Karpas-422 (cell line): ENCODE data around the gene EIF4E1B. TPM values are rescaled to one million over a fixed set of nuclear protein-coding genes. Genes with fewer than 3 reads are reported as not detected.
"Not testable (repeated sequence)": the region's sequence is repeated elsewhere in the genome, so short reads cannot be mapped to it uniquely, and the experiment has no call there.

Source experiments
- DNase-seq: peaks from one replicate; pipeline ENCODE4 v3.0.0-alpha.2; 2015
- H2AFZ ChIP-seq: fragments of 200-600 bp; sonication (generic); 2 replicates; pipeline ENCODE4 v1.6.1; 2014; ENCODE audit warnings: antibody characterized with exemption, low read length, mixed read lengths
- H3K27ac ChIP-seq: fragments of 200-600 bp; sonication (generic); 2 replicates; pipeline ENCODE4 v1.5.1; 2014; ENCODE audit warnings: mild to moderate bottlenecking, low read length, moderate library complexity
- H3K27me3 ChIP-seq: fragments of 200-600 bp; sonication (generic); 2 replicates; pipeline ENCODE4 v1.6.1; 2014; ENCODE audit warnings: low read length, mixed read lengths
- H3K36me3 ChIP-seq: fragments of 200-600 bp; sonication (generic); 2 replicates; pipeline ENCODE4 v1.6.1; 2014; ENCODE audit warnings: low read length, mixed read lengths; ENCODE audit not compliant: insufficient read depth
- H3K4me1 ChIP-seq: fragments of 200-600 bp; sonication (generic); 2 replicates; pipeline ENCODE4 v1.6.1; 2014; ENCODE audit warnings: mild to moderate bottlenecking, low read length, mixed read lengths
- H3K4me2 ChIP-seq: fragments of 200-600 bp; sonication (generic); 2 replicates; pipeline ENCODE4 v1.6.1; 2014; ENCODE audit warnings: low read length, low read depth, mild to moderate bottlenecking; ENCODE audit not compliant: poor library complexity, severe bottlenecking
- H3K4me3 ChIP-seq: fragments of 200-600 bp; sonication (generic); 2 replicates; pipeline ENCODE4 v1.5.1; 2014; ENCODE audit warnings: mild to moderate bottlenecking, antibody characterized with exemption, low read length, mixed read lengths
- H3K79me2 ChIP-seq: fragments of 200-600 bp; sonication (generic); 2 replicates; pipeline ENCODE4 v1.6.1; 2014; ENCODE audit warnings: mild to moderate bottlenecking, low read length, mixed read lengths
- H3K9ac ChIP-seq: fragments of 200-600 bp; sonication (generic); 2 replicates; pipeline ENCODE4 v1.6.0; 2014; ENCODE audit warnings: low read length
- H3K9me2 ChIP-seq: fragments of 200-600 bp; sonication (generic), shearing (Covaris generic); replicated peaks from 2 replicates; pipeline ENCODE4 v1.6.0; 2014; ENCODE audit warnings: mild to moderate bottlenecking, low read length, moderate library complexity; ENCODE audit not compliant: insufficient read depth
- H3K9me3 ChIP-seq: fragments of 300-700, 200-600 bp; sonication (generic); 2 replicates; pipeline ENCODE4 v1.6.1; 2014; ENCODE audit warnings: low read length, mixed read lengths
- H4K20me1 ChIP-seq: fragments of 200-600 bp; sonication (generic); 2 replicates; pipeline ENCODE4 v1.6.1; 2014; ENCODE audit warnings: mild to moderate bottlenecking, antibody characterized with exemption, low read length, low read depth; ENCODE audit not compliant: insufficient read depth
- total RNA-seq: library from RNA; depleted of rRNA; stranded (reverse); fragments of >200 nt; shearing (Covaris generic); gene quantifications from 2 replicates; pipeline ENCODE4 v1.2.3, GENCODE V29; 2014; ENCODE audit warnings: low replicate concordance

EIF4E1B gene
- total RNA-seq, 1 experiment from 2014 or later, result not detected

DNA sequence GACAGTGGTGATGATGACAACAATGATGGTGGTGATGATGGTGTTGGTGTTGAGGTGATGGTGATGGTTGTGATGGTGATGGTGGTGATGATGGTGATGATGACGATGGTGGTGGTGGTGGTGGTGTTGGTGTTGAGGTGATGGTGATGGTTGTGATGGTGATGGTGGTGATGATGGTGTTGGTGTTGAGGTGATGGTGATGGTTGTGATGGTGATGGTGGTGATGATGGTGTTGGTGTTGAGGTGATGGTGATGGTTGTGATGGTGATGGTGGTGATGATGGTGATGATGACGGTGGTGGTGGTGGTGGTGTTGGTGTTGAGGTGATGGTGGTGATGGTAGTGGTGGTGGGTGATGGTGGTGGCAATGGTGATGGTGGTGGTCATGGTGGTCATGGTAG, 38.8 kb upstream of the EIF4E1B start:
- not testable (repeated sequence) for DNase-seq

DNA sequence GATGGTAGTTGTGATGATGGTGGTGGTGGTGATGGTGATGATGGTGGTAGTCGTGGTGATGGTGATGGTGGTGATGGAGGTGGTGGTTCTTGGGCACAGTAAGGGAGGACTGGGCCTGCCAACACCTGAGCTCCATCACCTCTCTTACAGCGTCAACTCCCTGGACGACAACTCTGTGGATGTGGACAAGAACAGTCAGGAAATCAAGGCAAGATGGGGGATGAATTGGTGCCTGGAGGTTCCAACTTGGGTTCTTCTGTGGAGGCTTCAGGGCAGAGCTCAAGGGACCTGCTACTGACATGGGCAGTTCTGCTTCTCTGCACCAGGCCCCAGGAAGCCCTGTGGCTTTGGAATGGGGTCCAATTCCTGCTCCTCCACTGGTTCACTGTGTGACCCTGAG, 37.9 kb upstream of the EIF4E1B start:
- Histone ChIP-seq H3K4me3 (no peak overlapping the region), H3K9me3 (peaks cover 5% of the 10 kb centered on the region; the same call in 1 of the 2 replicates), H4K20me1 (no peaks in the 10 kb centered on the region)

More for the DNA sequence above, 38.8 kb upstream of the EIF4E1B start:
- not testable (repeated sequence) for H3K4me1 ChIP-seq, H3K9me2 ChIP-seq, H3K4me2 ChIP-seq, H3K9me3 ChIP-seq, H3K79me2 ChIP-seq, H3K36me3 ChIP-seq, H3K4me3 ChIP-seq, H3K9ac ChIP-seq, H3K27ac ChIP-seq, H3K27me3 ChIP-seq, H2AFZ ChIP-seq, H4K20me1 ChIP-seq

DNA sequence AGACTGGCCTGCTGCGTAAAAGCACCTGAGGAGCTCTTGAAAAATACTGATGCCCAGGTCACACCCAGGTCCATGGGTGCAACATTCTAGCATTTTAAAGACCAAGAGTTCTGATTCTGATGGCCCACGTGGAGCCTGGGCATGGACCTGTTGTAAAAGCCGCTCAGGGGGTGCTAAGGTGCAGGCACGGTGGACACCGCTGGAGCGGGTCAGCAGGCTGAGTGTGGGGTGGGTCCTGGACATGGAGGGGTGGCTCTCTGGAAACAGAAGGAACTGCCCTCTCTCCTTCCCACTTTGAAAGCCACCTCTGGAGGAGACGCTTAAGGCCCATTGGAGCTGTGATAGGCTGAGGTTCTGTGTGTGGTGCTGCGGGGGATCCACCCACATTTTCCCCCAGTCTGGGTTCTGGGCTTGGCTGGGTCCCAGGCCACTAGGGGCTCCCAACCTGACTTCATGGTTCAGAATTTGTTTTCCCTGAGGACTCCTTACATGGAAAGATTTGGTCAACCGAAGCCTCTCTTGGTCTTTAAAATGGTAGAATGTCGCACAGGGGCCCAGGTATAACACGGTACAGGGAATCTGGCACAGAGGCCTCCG, 37.1 kb upstream of the EIF4E1B start:
- no peaks in the 10 kb centered on the region for H3K4me1 ChIP-seq
- no peak overlapping the region for H3K4me3 ChIP-seq
- no peaks in the 10 kb centered on the region for H3K36me3 ChIP-seq
- H2AFZ ChIP-seq, result no peak overlapping the region
- no peak overlapping the region for H3K4me2 ChIP-seq
- H3K9ac ChIP-seq, result no peak overlapping the region
- H3K79me2 ChIP-seq, result no peaks in the 10 kb centered on the region
- DNase-seq, result no peak
- H3K9me3 ChIP-seq, result peaks cover 5% of the 10 kb centered on the region; the same call in 1 of the 2 replicates
- H3K9me2 ChIP-seq, result no peaks in the 10 kb centered on the region
- H4K20me1 ChIP-seq, result no peaks in the 10 kb centered on the region
- H3K27ac ChIP-seq, result no peak overlapping the region
- no peaks in the 10 kb centered on the region for H3K27me3 ChIP-seq

More for the DNA sequence above, 37.9 kb upstream of the EIF4E1B start:
- H3K27ac ChIP-seq, result no peak overlapping the region
- no peak overlapping the region for H3K4me2 ChIP-seq
- H3K79me2 ChIP-seq, result no peaks in the 10 kb centered on the region
- H3K27me3 ChIP-seq, result no peaks in the 10 kb centered on the region
- H3K36me3 ChIP-seq, result no peaks in the 10 kb centered on the region
- DNase-seq, result no peak
- no peak overlapping the region for H3K9ac ChIP-seq
- no peaks in the 10 kb centered on the region for H3K9me2 ChIP-seq
- H3K4me1 ChIP-seq, result no peaks in the 10 kb centered on the region
- H2AFZ ChIP-seq, result no peak overlapping the region

DNA sequence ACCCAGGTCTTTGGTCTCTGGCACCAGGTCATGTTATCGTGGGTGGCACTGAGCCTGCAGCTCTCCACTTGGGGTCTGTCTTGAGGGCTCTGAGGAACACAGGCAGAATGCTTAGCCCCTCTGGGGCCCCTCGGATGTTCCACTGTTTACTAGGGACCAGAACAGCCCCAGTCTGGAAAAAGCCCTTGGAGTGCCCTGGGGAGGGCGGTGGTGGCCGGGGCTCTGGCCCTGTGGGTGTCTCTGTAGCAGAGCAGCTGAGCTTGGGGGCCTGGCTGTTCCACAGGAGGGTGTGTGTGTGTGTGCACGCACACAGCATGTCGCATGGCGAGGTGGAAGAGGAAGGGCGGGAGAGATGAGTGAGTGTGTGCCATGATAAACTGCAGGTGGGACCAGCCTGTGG, 35.9 kb upstream of the EIF4E1B start:
- Histone ChIP-seq H3K27ac (no peak overlapping the region), H3K9me3 (peaks cover 5% of the 10 kb centered on the region; the same call in 1 of the 2 replicates)

DNA sequence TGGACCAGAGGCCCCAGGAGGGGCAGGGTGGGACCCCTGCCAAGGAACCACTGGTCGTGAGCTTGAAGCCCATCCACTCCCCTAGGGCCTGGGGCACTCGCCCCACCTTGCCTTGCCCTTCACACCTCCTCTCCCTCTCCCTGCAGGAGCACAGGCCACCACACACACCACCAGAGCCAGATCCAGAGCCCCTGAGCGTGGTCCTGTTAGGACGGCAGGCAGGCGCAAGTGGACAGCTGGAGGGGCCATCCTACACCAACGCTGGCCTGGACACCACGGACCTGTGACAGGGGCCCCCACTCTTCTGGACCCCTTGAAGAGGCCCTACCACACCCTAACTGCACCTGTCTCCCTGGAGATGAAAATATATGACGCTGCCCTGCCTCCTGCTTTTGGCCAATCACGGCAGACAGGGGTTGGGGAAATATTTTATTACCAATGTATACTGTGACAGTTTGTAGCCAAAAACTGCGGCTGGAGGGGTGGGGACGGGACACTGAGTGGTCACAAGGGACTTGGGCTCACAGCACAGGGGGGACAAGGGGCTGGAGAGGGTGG, 35.0 kb upstream of the EIF4E1B start:
- no peak overlapping the region for H3K4me3 ChIP-seq
- no peaks in the 10 kb centered on the region for H3K9me2 ChIP-seq
- no peaks in the 10 kb centered on the region for H3K27me3 ChIP-seq
- H3K4me2 ChIP-seq, result no peak overlapping the region
- DNase-seq, result no peak
- peaks cover 5% of the 10 kb centered on the region; the same call in 1 of the 2 replicates for H3K9me3 ChIP-seq
- no peaks in the 10 kb centered on the region for H3K4me1 ChIP-seq
- no peak overlapping the region for H2AFZ ChIP-seq
- H4K20me1 ChIP-seq, result no peaks in the 10 kb centered on the region
- no peaks in the 10 kb centered on the region for H3K79me2 ChIP-seq
- no peaks in the 10 kb centered on the region for H3K36me3 ChIP-seq
- H3K9ac ChIP-seq, result no peak overlapping the region
- H3K27ac ChIP-seq, result no peak overlapping the region

More for the DNA sequence above, 35.9 kb upstream of the EIF4E1B start:
- Histone ChIP-seq H3K4me3 (no peak overlapping the region), H4K20me1 (no peaks in the 10 kb centered on the region), H3K79me2 (no peaks in the 10 kb centered on the region), H3K9me2 (no peaks in the 10 kb centered on the region), H2AFZ (no peak overlapping the region), H3K4me2 (no peak overlapping the region), H3K36me3 (no peaks in the 10 kb centered on the region), H3K4me1 (no peaks in the 10 kb centered on the region), H3K27me3 (no peaks in the 10 kb centered on the region), H3K9ac (no peak overlapping the region)
- no peak for DNase-seq

DNA sequence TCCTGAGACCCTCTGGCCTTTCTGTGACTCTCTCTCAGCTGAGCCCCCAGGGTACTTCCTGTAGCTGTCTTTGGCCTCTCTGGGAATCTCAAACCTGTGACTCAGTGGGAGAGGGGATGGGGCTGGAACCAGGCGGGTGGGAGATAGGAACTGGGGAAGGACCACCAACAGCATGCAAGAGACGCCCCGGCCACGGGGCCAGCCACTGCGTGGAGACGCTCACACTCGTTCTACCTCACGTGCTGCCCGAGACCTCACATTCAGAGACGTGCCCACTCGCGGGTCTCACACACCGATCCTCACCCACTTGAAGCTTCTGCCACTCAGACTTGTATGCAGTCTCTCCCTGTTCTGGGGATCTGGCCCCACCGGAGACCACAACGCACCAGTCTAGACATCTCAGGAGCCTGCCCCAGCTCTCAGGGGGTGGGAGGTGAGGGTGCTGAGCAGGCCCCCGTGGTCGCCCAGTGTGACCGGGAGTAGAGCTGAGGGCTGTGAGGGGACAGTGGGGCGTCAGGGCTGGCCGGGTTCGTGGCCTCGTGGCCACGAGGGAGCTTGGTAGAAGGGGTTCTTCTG, 34.3 kb upstream of the EIF4E1B start:
- Histone ChIP-seq H4K20me1 (no peaks in the 10 kb centered on the region), H3K27me3 (no peaks in the 10 kb centered on the region), H3K9me3 (peaks cover 5% of the 10 kb centered on the region; the same call in 1 of the 2 replicates), H2AFZ (no peak overlapping the region), H3K36me3 (no peaks in the 10 kb centered on the region), H3K4me2 (no peak overlapping the region), H3K79me2 (no peaks in the 10 kb centered on the region), H3K9me2 (no peaks in the 10 kb centered on the region), H3K27ac (no peak overlapping the region), H3K4me3 (no peak overlapping the region), H3K9ac (no peak overlapping the region), H3K4me1 (no peaks in the 10 kb centered on the region)
- no peak for DNase-seq

DNA sequence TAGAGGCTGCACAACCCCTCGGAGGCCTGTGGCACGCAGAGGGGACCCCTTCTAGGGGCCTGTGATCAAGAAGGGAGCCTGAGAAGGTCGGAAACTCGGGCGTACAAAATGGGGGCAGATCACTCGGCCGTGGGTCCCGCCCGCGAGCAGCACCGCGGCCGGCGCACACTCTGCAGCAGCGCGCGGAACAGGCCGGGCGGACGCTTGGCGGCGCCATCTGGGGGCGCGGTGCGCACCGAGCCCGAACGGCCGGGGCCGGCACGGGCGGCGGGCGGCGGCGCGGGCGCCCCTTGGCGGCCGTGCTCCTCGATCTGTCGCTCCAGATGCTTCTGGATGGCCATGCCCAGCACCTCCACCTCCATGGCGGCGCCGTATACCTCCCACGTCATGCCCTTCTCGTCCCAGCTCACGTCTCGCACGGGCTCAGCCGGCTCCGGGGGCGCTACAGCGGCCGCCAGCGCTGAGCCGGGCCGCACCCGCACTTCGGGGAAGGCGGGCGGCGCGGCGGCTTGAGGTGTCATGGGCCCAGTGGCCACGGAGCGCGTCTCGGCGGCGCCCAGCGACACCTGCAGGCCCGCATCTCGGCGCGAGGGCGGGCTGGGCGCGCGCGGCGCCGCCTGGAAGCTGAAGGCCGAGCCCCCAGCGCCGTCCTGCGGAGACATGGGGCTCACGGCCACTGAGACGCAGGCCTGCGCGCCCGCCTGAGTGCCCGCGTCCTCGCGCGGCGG, 33.6 kb upstream of the EIF4E1B start:
- H2AFZ ChIP-seq, result no peak overlapping the region
- no peaks in the 10 kb centered on the region for H3K4me1 ChIP-seq
- no peaks in the 10 kb centered on the region for H3K79me2 ChIP-seq
- H4K20me1 ChIP-seq, result no peaks in the 10 kb centered on the region
- H3K27me3 ChIP-seq, result no peaks in the 10 kb centered on the region
- no peak overlapping the region for H3K4me2 ChIP-seq
- H3K9me3 ChIP-seq, result peaks cover 5% of the 10 kb centered on the region; the same call in 1 of the 2 replicates
- no peaks in the 10 kb centered on the region for H3K36me3 ChIP-seq
- no peak overlapping the region for H3K9ac ChIP-seq
- H3K4me3 ChIP-seq, result no peak overlapping the region
- H3K27ac ChIP-seq, result no peak overlapping the region
- DNase-seq, result no peak
- H3K9me2 ChIP-seq, result no peaks in the 10 kb centered on the region
